NCI-H2081 treated with DMSO at 0.1 percent for 48 hours (cell line): ENCODE data around the gene XYLB.

Experiments used
- DNase-seq: peaks from one replicate; lab custom pipeline; 2025; lab: John Stamatoyannopoulos, UW

The XYLB gene

DNA sequence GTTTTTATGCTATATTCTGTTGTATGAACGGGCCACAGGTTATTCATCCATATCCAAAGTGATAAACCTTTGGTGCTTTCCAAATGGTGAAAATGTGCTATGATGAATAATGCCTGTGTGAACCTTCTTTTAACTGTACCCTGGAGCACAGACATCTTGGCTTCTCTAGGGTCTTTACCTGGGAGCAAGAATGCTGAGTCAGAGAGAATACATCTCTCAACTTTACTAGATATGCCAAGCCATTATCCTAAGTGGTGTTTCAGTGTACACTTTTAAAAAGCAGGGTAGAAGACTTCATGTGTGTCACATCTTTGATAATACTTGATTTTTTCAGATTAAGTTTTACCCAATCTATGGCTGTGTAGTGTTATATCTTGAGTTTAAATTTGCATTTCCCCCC, 23.5 kb upstream of the XYLB start:
- DNase-seq = no peak

GRCh38 chr3:38325256-38325655, 21.3 kb upstream of the XYLB start:
- DNase-seq = no peak

DNA sequence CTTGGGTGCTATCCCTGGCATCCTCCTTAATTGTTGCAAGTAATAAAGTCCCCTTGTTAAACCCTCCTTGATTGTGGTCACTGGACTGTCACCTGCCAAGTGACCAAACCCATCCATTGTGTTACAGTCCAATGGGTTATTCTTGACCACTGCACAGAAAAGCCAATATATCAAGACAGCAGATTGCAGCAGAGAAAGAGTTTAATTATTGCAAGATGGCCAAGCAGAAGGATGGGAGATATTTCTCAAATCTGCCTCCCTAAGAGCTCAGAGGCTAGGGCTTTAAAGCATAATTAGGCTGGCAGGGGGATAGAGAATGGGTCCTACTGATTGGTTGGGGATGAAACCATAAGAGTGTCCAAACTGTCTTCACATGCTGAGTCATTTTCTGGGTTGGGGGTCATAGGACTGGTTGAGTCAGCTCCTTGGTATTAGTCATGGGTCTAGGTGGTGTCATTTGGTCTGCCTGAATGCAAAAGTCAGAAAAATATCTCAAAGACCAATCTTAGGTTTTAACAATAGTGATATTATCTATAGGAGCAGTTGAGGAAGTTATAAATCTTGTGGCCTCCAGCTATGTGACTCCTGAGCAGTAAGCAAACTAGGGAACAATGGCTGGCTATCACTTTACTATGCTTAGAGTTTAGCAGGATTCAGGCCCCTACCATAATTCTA, 19.1 kb upstream of the XYLB start:
- no peak for DNase-seq

GRCh38 chr3:38331257-38332022, 15.1 kb upstream of the XYLB start:
- DNase-seq = no peak

GRCh38 chr3:38332201-38332600, 14.4 kb upstream of the XYLB start:
- no peak for DNase-seq

GRCh38 chr3:38334142-38335055, 12.2 kb upstream of the XYLB start:
- no peak for DNase-seq

- no peak for DNase-seq
Observed at GRCh38 chr3:38335263-38335662, 11.3 kb upstream of the XYLB start.

- DNase-seq = no peak
Observed at GRCh38 chr3:38337703-38338102, 8.9 kb upstream of the XYLB start.

DNA sequence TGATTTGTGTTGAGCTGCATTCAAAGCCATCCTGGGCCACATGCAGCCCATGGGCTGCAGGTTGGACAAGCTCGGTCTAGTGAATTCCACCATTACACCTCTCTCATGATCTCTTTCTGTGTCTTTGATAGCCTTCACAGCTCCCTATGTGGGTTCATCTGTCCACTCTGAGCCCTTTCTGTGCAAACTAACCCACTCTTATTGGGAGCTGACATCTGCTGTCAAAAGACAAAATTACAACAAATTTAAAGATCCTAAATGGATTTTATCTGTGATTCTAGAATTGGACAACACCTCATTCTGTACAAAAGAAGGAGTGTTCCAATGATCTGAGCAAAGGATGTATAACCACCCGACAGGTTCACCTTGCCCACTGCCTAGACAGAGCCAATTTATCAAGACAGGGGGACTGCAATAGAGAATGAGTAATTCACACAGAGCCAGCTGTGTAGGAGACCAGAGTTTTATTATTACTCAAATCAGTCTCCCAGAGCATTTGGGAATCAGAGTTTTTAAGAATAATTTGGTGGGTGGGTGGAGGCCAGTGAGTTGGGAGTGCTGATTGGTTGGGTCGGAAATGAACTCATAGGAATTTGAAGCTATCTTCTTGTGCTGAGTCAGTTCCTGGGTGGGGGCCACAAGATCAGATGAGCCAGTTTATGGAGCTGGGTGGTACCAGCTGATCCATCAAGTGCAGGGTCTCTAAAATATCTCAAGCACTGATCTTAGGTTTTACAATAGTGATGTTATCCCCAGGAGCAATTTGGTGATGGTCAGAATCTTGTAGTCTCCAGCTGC, 2.6 kb upstream of the XYLB start:
- DNase-seq = no peak

DNA sequence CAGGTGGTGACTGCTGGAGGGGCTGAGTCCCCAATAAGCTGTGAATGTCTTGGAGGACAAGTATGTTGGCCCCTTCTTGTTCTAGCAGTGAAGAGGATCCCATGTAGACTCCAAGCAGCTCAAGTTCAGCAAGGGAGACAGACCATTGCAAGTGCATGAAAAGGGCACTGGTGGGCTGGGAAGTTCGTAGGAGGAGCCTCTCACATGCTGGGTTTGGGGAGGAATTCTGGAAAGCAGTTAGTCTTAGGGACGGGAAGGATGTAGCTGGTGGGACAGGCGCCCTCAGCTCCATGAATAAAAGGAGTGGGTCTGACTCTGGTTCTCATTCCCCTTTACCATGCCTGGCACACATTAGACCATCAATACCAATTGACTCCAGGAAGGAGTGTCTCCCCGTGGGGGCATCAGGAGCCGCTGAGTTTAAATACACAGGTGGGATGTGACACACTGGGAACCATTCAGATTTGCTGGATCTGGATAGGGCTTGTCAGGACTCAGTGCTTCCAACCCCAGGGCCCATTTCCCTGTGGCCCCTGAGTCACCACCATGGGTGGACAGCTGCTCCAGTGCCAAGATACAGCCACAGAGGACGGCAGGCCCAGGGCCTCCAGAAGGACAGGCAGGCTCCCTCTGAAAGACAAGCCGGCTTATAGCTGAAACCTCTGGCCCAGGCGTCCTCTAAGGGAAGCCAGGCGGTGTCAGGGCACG, 552 bp upstream of the XYLB start:
- DNase-seq = no peak

DNA sequence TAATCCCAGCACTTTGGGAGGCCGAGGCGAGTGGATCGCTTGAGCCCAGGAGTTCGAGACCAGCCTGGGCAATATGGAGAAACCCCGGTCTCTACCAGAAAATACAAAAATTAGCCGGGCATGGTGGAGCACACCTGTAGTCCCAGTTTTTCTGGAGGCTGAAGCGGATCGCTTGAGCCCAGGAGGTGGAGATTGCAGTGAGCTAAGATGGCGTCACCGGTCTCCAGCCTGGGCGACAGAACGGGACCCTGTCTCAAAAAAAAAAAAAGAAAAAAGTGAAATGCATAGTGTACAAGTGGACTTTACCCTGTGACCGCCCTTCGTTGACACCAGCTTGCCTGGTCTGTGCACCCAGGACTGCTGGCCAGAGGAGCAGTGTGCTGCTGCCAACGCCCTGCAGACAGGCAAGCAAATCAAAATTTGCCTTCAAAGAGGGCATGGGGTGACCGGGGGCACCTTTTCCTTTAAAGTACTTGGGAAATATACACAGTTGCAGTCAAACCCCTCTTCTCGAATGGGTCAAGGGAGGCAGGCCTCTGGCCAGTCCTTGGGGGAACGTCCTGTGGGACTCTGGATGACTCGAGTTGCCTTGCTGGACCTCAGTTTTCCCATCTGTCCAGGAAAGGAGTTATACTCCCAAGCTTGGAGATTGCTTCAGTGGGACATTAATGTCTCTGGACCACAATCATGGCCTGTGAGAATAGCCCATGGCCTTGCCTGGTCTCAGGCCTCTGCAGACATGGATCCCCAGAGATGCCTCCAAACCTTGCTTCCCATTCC, 1.0 kb downstream of the XYLB start:
- no peak for DNase-seq

DNA sequence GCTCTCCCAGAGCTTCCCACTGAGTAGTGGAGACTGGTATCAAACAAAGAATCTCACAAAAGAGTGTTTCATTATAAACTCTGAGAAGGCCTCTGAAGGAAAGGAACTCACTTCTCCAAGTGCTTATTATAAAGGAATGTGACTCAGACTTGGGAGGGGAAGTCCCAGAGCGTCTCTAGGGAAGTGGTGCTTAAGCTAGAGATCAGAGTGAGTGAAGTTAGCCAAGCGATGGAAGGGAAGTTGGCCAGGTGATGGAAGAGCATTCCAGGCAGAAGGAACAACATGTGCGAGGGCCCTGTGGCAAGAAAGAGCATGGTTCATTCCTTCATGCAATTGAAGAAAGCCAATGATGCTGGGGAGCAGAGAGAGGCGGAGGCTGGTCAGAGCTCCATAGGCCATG, 2.3 kb downstream of the XYLB start:
- no peak for DNase-seq

DNA sequence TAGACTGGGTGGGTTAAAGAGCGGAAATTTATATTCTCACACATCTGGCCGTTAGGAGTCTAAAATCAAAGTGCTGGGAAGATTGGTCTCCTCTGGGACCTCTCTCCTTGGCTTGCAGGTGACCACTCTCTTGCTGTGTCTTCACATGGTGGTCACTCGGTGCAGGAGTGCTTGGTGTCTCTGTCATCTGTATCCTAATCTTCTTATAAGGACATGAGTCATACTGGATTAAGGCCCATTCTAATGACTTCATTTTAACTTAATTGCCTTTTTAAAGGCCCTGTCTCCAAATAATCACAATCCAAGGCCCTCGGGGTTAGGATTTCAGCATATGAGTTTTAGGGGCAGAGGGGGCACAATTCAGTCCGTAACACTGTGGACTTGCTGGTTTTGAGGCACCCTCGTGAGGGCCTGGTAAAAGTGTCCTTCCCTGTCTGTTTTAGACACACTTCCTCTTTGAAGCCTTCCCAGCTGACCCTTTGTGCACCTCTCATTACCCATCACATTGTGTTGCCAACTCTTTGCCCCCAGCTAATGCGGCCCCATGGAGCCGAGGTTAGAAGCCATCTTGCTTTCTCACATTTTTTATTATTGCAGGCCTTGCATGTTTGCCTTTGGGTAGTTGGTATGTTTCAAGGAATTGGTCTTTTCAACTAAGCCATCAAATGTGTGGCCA, 3.2 kb downstream of the XYLB start:
- DNase-seq = no peak

DNA sequence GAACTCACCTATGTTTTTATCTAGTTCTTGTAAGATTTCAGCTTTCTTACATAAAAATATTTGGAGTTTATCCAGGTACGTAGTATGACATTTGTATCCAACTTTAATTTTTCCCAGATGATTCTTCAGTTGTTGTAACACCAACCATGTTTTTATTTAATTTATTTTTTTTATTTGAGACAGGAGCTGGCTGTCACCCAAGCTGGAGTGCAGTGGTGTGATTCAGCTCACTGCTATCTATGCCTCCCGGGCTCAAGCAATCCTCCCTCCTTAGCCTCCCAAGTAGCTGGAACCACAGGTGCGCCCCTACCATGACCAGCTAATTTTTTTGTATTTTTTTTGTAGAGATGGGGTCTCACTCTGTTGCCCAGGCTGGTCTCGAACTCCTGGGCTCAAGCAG, 6.6 kb downstream of the XYLB start:
- DNase-seq = no peak

DNA sequence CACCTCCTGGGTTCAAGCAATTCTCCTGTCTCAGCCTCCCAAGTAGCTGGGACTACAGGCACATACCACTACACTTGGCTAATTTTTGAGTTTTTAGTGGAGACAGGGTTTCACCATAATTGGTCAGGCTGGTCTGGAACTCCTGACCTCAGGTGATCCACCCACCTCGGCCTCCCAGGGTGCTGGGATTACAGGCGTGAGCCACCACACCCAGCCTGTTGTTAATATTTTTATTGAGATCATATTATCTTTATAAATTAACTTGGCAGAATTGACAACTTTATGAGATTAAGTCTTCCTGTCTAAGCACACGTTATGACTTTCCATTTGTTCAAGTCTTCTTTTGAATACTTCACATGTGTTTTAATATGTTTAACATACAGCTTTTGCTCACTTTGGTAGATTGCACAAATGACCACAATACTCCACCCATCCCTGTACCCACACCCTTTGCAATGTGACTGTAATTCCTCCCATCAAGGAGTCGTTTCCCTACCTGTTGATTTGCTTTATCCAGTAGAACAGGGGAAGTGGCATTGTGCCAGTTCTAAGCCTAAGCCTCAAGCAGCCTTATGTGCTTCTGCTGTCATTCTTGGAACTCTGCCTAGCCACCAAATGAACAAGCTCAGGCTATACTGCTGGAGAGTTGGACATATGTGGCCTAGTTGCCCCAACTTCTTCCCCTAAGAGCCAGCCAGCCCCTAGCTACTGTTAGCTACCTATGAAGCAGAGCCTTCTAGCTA, 8.2 kb downstream of the XYLB start:
- no peak for DNase-seq

DNA sequence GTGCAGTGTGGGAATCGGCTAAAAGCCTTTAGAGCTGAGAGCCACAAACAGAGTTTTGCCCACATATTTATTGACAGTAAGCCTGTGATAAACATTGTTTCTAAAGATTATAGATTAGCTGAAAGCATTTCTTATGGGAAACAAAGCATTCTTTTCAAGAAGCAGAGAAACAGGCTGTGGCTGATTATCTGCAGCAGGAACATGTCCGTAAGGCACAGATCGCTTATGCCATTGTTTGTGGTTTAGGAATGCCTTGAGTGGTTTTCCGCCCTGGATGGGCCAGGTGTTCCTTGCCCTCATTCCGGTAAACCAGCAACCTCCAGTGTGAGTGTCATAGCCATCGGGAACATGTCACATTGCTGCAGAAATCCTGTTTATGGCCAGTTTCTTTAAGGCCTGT, 12.5 kb downstream of the XYLB start:
- DNase-seq = no peak

DNA sequence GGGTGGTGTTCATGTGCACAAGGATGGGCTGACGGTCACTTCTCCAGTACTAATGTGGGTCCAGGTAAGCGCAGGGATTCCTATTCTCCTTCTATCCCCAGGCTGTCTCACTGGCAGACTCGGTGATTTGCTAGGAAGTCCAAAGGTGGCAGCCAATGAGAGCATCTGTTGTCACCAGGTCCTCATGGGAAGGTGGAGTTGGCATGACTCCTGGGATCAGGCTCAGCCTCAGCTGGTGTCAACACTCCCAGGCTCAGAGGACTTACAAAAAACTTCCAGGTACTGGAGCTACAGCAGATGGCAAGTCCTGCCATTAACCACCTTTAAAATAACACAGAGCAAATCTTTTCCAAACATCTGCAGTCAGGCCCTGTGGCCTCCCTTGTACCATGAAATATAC, 13.8 kb downstream of the XYLB start:
- DNase-seq = no peak

- DNase-seq = no peak
Observed at GRCh38 chr3:38361496-38361895, 14.9 kb downstream of the XYLB start.

- no peak for DNase-seq
Observed at GRCh38 chr3:38362825-38363224, 16.2 kb downstream of the XYLB start.
